SH-SY5Y (cell line): ENCODE data around the gene ALOX12B.

Source experiments
- GATA2 ChIP-seq: IDR thresholded peaks from 2 replicates; pipeline ENCODE4 v1.6.1; 2011; ENCODE audit warnings: mild to moderate bottlenecking, low read depth, low read length
- GATA3 ChIP-seq: IDR thresholded peaks from 2 replicates; pipeline ENCODE4 v1.6.1; 2011; ENCODE audit warnings: low read depth, mild to moderate bottlenecking, low read length, moderate library complexity

ALOX12B gene

DNA sequence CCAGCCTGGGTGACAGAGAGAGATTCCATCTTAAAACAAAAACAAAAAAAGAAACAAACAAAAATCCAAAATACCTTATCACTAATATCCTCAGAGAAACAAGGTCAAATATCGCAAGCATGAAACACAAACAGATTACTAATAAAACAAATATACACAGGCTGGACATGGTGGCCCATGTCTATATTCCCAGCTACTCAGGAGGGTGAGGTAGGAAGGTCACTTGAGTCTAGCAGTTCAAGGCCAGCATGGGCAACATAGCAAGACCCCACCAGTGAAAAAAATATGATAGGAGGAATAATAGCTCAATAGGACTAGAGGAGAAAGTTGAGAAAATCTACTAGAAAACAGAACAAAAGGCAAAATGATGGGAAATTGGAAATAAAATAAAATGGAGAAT lies 55.6 kb downstream of the ALOX12B start:
- no peak for TF ChIP-seq GATA2
- no peak for TF ChIP-seq GATA3

GRCh38 chr17:8031261-8031661 lies 56.3 kb downstream of the ALOX12B start:
- TF ChIP-seq GATA3 (no peak), GATA2 (no peak)

DNA sequence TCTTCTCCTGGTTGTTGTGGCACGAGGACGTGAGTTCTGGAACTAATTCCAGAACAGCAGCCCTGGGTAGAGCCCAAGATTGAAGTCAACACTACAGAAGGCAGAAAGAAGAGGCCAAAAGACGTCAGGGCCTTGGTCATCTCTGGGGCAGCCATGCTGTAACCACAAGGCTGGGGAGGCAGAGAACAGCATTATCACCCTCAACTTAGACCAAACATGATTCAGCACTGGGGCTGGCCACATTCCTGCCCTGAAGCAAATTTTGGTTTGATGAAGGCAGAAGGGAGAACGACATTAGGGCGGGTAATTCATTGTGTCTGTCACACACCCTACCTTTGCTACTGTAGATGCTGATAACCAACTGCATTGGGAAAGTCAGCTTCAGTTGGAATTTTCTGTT lies 58.4 kb downstream of the ALOX12B start:
- TF ChIP-seq GATA2 (no peak), GATA3 (no peak)

- TF ChIP-seq GATA2 (no peak), GATA3 (no peak)
Observed at GRCh38 chr17:8025176-8025911, 62.2 kb downstream of the ALOX12B start.
